ENCODE results near the gene CWC22.

DNA sequence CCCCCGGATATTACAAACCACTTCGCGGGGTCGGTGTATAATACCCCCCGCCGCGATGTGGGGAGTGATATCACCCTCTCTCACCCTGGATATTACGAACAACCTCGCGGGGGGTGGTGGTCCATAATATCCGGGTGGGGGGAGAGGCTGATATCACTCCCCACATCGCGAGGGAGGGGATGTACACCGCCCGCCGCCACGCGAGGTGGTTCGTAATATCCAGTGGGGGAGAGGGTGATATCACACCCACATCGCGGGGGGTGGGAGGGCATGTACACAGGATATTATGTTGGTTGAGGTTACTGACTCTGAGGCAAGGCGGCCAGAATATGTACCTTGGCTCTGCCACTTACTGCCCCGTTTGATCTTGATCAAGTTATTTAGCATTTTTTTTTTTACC is 14.8 kb upstream of the CWC22 start:
- TF ChIP-seq CTCF (IDR thresholded peaks at IDR 0.05; ENCODE audit: borderline replicate concordance, extremely low read depth, low read length, poor library complexity, severe bottlenecking) (no peak), EZH2 (IDR thresholded peaks at IDR 0.05; ENCODE audit: borderline replicate concordance, low read depth, low read length, severe bottlenecking) (no peak)

All from DND-41 (cell line).